Measurements from ENCODE around the gene CCNL1.

DNA sequence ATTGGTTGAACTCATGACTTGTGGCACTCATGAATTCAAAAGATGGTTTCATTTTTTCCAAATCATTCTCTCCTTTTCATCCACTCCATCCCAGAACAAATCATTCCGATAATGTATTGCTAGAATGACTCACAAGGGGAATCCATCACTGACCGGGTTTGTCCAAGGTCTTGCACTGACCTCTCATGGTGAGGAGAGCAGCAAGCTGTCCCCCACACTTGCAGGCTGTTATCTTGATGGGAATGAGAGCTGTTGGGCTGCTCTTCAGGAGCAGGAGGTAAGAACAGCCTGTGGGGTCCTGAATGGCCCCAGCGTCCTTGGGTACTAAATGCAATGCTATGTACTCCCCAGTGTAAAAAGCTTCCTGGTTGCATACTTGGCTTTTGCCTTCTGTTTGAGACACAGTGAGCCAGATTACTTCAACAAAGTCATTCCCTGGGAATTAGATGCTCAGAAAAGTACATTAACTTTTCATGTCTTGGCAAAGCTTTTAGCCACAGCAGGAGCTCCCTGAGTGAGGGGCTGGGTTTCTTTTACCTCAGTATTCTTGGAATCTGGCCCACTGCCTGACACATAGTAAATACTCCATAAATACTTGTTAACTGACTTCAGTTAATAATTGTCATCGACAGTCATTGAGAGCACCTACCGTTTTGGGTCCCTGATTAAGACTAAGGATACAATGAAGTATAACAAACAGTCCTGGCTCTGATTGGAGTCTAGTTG lies 24.1 kb downstream of the CCNL1 start:
- TF ChIP-seq, protein P1, sequence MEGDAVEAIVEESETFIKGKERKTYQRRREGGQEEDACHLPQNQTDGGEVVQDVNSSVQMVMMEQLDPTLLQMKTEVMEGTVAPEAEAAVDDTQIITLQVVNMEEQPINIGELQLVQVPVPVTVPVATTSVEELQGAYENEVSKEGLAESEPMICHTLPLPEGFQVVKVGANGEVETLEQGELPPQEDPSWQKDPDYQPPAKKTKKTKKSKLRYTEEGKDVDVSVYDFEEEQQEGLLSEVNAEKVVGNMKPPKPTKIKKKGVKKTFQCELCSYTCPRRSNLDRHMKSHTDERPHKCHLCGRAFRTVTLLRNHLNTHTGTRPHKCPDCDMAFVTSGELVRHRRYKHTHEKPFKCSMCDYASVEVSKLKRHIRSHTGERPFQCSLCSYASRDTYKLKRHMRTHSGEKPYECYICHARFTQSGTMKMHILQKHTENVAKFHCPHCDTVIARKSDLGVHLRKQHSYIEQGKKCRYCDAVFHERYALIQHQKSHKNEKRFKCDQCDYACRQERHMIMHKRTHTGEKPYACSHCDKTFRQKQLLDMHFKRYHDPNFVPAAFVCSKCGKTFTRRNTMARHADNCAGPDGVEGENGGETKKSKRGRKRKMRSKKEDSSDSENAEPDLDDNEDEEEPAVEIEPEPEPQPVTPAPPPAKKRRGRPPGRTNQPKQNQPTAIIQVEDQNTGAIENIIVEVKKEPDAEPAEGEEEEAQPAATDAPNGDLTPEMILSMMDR (IDR thresholded peaks at IDR 0.05; ENCODE audit: poor library complexity, severe bottlenecking): no peak
- TF ChIP-seq EZH2 (IDR thresholded peaks at IDR 0.05; ENCODE audit: borderline replicate concordance, insufficient read depth, low read length, poor library complexity, severe bottlenecking): no peak
- TF ChIP-seq EP300 (conservative IDR thresholded peaks at IDR 0.05; ENCODE audit: poor library complexity, severe bottlenecking): no peak
- TF ChIP-seq RAD21 (conservative IDR thresholded peaks at IDR 0.05): no peak
- TF ChIP-seq POLR2AphosphoS5 (IDR thresholded peaks at IDR 0.05): no peak
- TF ChIP-seq TAF1 (IDR thresholded peaks at IDR 0.05; ENCODE audit: low read depth): no peak
